CD4-positive, alpha-beta T cell (primary cell): Measurements from ENCODE around the gene NDUFAF7. TPM values are rescaled to one million over a fixed set of nuclear protein-coding genes. Genes with fewer than 3 reads are reported as not detected.

Experiments
- ATAC-seq: fragments of 200-7000 bp; cut with Tn5 transposase; one replicate; pipeline ENCODE4 v1.10.0; 2022; ENCODE audit warnings: mild to moderate bottlenecking; ENCODE audit not compliant: poor library complexity
- CTCF ChIA-PET: fragments of 350-600 bp; sonication (Branson Sonifier 250); formaldehyde crosslinking; loops from one replicate; lab custom pipeline; 2021; ENCODE audit warnings: antibody characterized with exemption, inconsistent platforms; lab: Charles Lee
- POLR2A ChIA-PET: fragments of 350-600 bp; sonication (Branson Sonifier 250); formaldehyde crosslinking; loops from one replicate; lab custom pipeline; 2021; ENCODE audit warnings: antibody characterized with exemption, inconsistent platforms; lab: Charles Lee
- DNase-seq, 14 experiments: peaks; one replicate each; pipeline ENCODE4 v3.0.0-alpha.2; 2013 to 2020; ENCODE audit warnings: mixed read lengths in 2 of 14
- H3K27ac ChIP-seq, 2 donors: one replicate each; pipeline versions ENCODE4 v1.5.1 to v1.7.0; 2013; ENCODE audit warnings: low read length in 2 of 2, low read depth in 1 of 2, mild to moderate bottlenecking in 1 of 2
- H3K27me3 ChIP-seq, 2 experiments: 1 replicate in 1 of 2; 2 replicates in 1 of 2; pipeline versions ENCODE4 v1.6.1 to v1.7.0; 2013; ENCODE audit warnings: low read length in 2 of 2, control low read depth in 1 of 2, mild to moderate bottlenecking in 1 of 2, moderate library complexity in 1 of 2; ENCODE audit not compliant: insufficient read depth in 2 of 2, control insufficient read depth in 1 of 2
- H3K36me3 ChIP-seq: one replicate; pipeline ENCODE4 v1.6.1; 2013; ENCODE audit warnings: low read length, control low read depth; ENCODE audit not compliant: insufficient read depth
- H3K4me1 ChIP-seq: one replicate; pipeline ENCODE4 v1.6.1; 2013; ENCODE audit warnings: low read length, control low read depth; ENCODE audit not compliant: insufficient read depth
- H3K4me3 ChIP-seq: one replicate; pipeline ENCODE4 v1.5.1; 2013; ENCODE audit warnings: mild to moderate bottlenecking, low read length, moderate library complexity
- H3K9me3 ChIP-seq, 2 experiments: 1 replicate in 1 of 2; 2 replicates in 1 of 2; pipeline versions ENCODE4 v1.6.1 to v1.7.0; 2013; ENCODE audit warnings: low read length in 2 of 2, mild to moderate bottlenecking in 2 of 2, control low read depth in 1 of 2, moderate library complexity in 1 of 2; ENCODE audit not compliant: control insufficient read depth in 1 of 2, insufficient read depth in 1 of 2
- H3K27ac Mint-ChIP-seq: one replicate; pipeline ENCODE4 v1.8.0; 2020; ENCODE audit warnings: mixed read lengths
- H3K27me3 Mint-ChIP-seq: one replicate; pipeline ENCODE4 v1.8.0; 2021; ENCODE audit warnings: mixed read lengths
- H3K36me3 Mint-ChIP-seq: one replicate; pipeline ENCODE4 v1.8.0; 2021; ENCODE audit warnings: low read depth, mixed read lengths
- H3K4me1 Mint-ChIP-seq: one replicate; pipeline ENCODE4 v1.8.0; 2021; ENCODE audit warnings: low read depth, mixed read lengths
- H3K4me3 Mint-ChIP-seq: one replicate; pipeline ENCODE4 v1.8.0; 2020; ENCODE audit warnings: mild to moderate bottlenecking, mixed read lengths
- H3K9me3 Mint-ChIP-seq: one replicate; pipeline ENCODE4 v1.8.0; 2020; ENCODE audit warnings: mixed read lengths
- intact Hi-C, 2 experiments: fragments of 100-400 bp; cut with DNase I in 1 of 2; cut with micrococcal nuclease in 1 of 2; formaldehyde crosslinking; loops; one replicate each; pipeline versions ENCODE4 v1.15.1 to v1.9.0; 2023 to 2025; cut with DNase I, micrococcal nuclease
- total RNA-seq, 174 experiments: library from RNA in 2 of 174; stranded (reverse) in 2 of 174; gene quantifications; one replicate each; pipeline ENCODE4 v1.2.3 and lab custom pipeline; 2021 to 2026
- TF ChIP-seq, protein P1 (sequence below): fragments of 200-600 bp; IDR thresholded peaks from one replicate; pipeline ENCODE4 v1.8.0; 2022; ENCODE audit warnings: antibody characterized with exemption, mild to moderate bottlenecking

NDUFAF7 gene
- total RNA-seq, 2 experiments from 2014 or later = 21.4 to 24.1 TPM

- TF ChIP-seq, protein P1, sequence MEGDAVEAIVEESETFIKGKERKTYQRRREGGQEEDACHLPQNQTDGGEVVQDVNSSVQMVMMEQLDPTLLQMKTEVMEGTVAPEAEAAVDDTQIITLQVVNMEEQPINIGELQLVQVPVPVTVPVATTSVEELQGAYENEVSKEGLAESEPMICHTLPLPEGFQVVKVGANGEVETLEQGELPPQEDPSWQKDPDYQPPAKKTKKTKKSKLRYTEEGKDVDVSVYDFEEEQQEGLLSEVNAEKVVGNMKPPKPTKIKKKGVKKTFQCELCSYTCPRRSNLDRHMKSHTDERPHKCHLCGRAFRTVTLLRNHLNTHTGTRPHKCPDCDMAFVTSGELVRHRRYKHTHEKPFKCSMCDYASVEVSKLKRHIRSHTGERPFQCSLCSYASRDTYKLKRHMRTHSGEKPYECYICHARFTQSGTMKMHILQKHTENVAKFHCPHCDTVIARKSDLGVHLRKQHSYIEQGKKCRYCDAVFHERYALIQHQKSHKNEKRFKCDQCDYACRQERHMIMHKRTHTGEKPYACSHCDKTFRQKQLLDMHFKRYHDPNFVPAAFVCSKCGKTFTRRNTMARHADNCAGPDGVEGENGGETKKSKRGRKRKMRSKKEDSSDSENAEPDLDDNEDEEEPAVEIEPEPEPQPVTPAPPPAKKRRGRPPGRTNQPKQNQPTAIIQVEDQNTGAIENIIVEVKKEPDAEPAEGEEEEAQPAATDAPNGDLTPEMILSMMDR = no peak
- peaks cover 96% of the 10 kb centered on the region for H3K36me3 Mint-ChIP-seq
- Histone ChIP-seq H3K27me3 (no peaks in the 10 kb centered on the region), H3K4me3 (no peak overlapping the region), H3K27ac (no peak overlapping the region), H3K4me1 (no peaks in the 10 kb centered on the region), H3K36me3 (peaks cover 99% of the 10 kb centered on the region), H3K9me3 (peaks cover 0 to 27% of the 10 kb centered on the region in 2 experiments)
- intact Hi-C loops = no loop called here
- H3K9me3 Mint-ChIP-seq = peaks cover 30% of the 10 kb centered on the region
- no peak for DNase-seq
- CTCF ChIA-PET = no interaction called here
- POLR2A ChIA-PET = interaction anchor here (1.0 to 2.1 kb wide), 2 partner anchors 15 to 112 kb away, joined by 3 to 5 read pairs; partner anchors contain the start of gene CEBPZOS
- H3K27me3 Mint-ChIP-seq = no peaks in the 10 kb centered on the region
- no peak overlapping the region for H3K4me3 Mint-ChIP-seq
- peaks cover 16% of the 10 kb centered on the region for H3K4me1 Mint-ChIP-seq
- ATAC-seq = no peak
- no peak overlapping the region for H3K27ac Mint-ChIP-seq
These were observed 19.5 kb upstream of the NDUFAF7 start for GRCh38 chr2:37211939-37212338.

- Mint-ChIP-seq H3K4me3 (no peak overlapping the region), H3K9me3 (peaks cover 2% of the 10 kb centered on the region), H3K27ac (no peak overlapping the region), H3K4me1 (no peaks in the 10 kb centered on the region), H3K27me3 (no peaks in the 10 kb centered on the region), H3K36me3 (peaks cover 87% of the 10 kb centered on the region)
- H3K27ac ChIP-seq = no peak overlapping the region
- H3K36me3 ChIP-seq = peaks cover 84% of the 10 kb centered on the region
- intact Hi-C loops = no loop called here
- DNase-seq (no peak), ATAC-seq (no peak)
- TF ChIP-seq, protein P1 = no peak
- CTCF ChIA-PET = no interaction called here
- H3K4me1 ChIP-seq = no peaks in the 10 kb centered on the region
- H3K4me3 ChIP-seq = no peak overlapping the region
- peaks cover 0 to 4% of the 10 kb centered on the region in 2 experiments for H3K9me3 ChIP-seq
- POLR2A ChIA-PET = interaction anchor here (1.2 to 2.4 kb wide), 2 partner anchors 16 to 17 kb away, joined by 5 to 10 read pairs; partner anchors contain the start of genes CEBPZ, CEBPZOS and NDUFAF7
- H3K27me3 ChIP-seq = no peaks in the 10 kb centered on the region
These were observed 16.2 kb upstream of the NDUFAF7 start for GRCh38 chr2:37215250-37215649.

DNA sequence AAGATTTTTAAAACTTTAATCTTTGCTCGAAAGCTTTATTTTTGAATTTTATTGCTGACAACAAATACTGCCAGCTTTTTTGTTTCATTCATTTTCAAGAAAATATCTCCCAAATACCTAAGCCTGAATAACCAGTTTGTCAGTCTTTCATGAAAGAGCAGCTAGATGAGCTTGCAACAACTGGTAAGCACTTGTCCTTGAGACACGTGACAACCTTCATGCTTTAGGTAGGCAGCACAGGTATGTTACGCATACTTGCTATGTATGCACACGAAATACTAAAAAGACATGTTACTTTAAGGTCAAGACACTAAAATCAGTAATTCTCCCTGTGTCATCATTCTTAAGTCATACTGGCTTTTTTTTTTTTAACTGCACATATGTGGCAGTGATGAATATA is 12.4 kb upstream of the NDUFAF7 start:
- Mint-ChIP-seq H3K27me3 (no peaks in the 10 kb centered on the region), H3K27ac (no peak overlapping the region), H3K4me1 (peaks cover 19% of the 10 kb centered on the region), H3K9me3 (no peaks in the 10 kb centered on the region), H3K36me3 (peaks cover 86% of the 10 kb centered on the region), H3K4me3 (no peak overlapping the region)
- TF ChIP-seq, protein P1 = no peak
- POLR2A ChIA-PET = interaction anchor here (0.8 kb wide), 1 partner anchor 45 kb away, joined by 3 read pairs; no protein-coding TSS in a partner anchor
- Histone ChIP-seq H3K4me3 (no peak overlapping the region), H3K9me3 (no peaks in the 10 kb centered on the region), H3K4me1 (no peaks in the 10 kb centered on the region), H3K27me3 (no peaks in the 10 kb centered on the region), H3K27ac (no peak overlapping the region), H3K36me3 (peaks cover 78% of the 10 kb centered on the region)
- DNase-seq (no peak), ATAC-seq (no peak)
- CTCF ChIA-PET = no interaction called here
- intact Hi-C loops = no loop called here
